Panc1 (cell line): ENCODE results near the gene HEYL.

ENCODE experiments used
- CTCF ChIP-seq: fragments of 450-650 bp; IDR thresholded peaks from 2 replicates; pipeline ENCODE4 v1.5.1; 2017; ENCODE audit warnings: mild to moderate bottlenecking
- POLR2AphosphoS5 ChIP-seq: IDR thresholded peaks from 2 replicates; pipeline ENCODE4 v1.6.1; 2012; ENCODE audit warnings: mild to moderate bottlenecking, low read depth, low read length, moderate library complexity

GRCh38 chr1:39653546-39654031 is 14.1 kb upstream of the HEYL start:
- TF ChIP-seq POLR2AphosphoS5: no peak
- peak; percentile 96 for TF ChIP-seq CTCF
